Motor neuron (in vitro differentiated cells): ENCODE data around the gene NAXE. TPM values are rescaled to one million over a fixed set of nuclear protein-coding genes. Genes with fewer than 3 reads are reported as not detected.

Source experiments
- ATAC-seq, 8 experiments: fragments of 200-7000 bp; cut with Tn5 transposase; replicated peaks in 6 of 8; 2 replicates each; pipeline ENCODE4 v1.8.0; 2021; ENCODE audit warnings: mild to moderate bottlenecking in 8 of 8, moderate library complexity in 8 of 8
- H3K27ac ChIP-seq, 2 donors: fragments of 250-450 bp; sonication (Bioruptor Pico); 2 replicates each; pipeline ENCODE4 v1.9.0; 2021; ENCODE audit warnings: antibody characterized with exemption in 2 of 2, mild to moderate bottlenecking in 2 of 2, moderate library complexity in 1 of 2
- H3K4me1 ChIP-seq, 2 donors: fragments of 250-450 bp; sonication (Bioruptor Pico); replicated peaks in 1 of 2; 2 replicates each; pipeline ENCODE4 v1.6.1; 2021; ENCODE audit warnings: antibody characterized with exemption in 2 of 2, mild to moderate bottlenecking in 2 of 2, moderate library complexity in 1 of 2
- H3K4me3 ChIP-seq, 5 donors: fragments of 250-450 bp; sonication (Bioruptor Pico); 2 replicates each; pipeline ENCODE4 v1.9.0; 2021; ENCODE audit warnings: antibody characterized with exemption in 5 of 5, mild to moderate bottlenecking in 5 of 5, moderate library complexity in 4 of 5
- WGBS, 10 experiments: fragments of 450-650 bp; shearing (Covaris generic); methylation state at CpG; one replicate each; pipeline ENCODE4 v1.0.0; 2022; 5-methylcytosine and 5-hydroxymethylcytosine counted together
- in situ Hi-C, 9 experiments: fragments of 400-800 bp; cut with MboI; loops; one replicate each; pipeline ENCODE4 v1.15.0; 2021; ENCODE audit warnings: low sequenced_read_pairs in 9 of 9, low pct_unique_long_range_greater_than_20kb in 2 of 9; ENCODE audit not compliant: unreplicated experiment in 9 of 9
- total RNA-seq, 8 experiments: library from RNA; unstranded; fragments of 300-600 nt; gene quantifications; 2 replicates each; pipeline versions ENCODE4 v1.2.3 to v1.2.4, GENCODE V29; 2022

NAXE gene
- total RNA-seq, 8 experiments from 2014 or later: 50.1 to 168 (median 66.6) TPM

DNA sequence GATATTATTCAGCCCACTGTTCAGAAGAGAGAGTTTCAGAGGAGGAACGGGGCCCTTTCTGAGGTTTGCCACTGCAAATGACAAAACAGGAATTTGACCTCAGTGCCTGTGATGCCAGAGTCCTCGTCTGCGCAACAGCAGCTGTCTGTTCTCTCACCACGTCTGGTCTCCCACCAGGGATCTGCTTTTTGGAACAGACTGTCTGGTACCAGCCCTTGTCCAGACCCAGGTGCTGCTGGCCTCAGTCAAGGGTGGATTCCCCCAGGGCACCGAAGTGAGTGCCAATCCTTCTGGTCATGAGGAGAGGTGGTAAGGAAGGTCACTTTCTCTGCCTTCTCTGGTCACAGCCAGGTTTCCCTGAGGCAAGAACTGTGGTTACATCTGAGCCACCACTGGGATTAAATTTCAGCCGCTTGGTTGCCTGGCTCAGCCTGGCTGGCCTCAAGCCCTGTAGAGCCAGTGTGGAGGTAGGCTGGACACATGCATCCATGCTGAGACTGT is 48.1 kb downstream of the NAXE start:
- Histone ChIP-seq H3K27ac (no peak overlapping the region), H3K4me1 (peaks cover 20 to 21% of the 10 kb centered on the region in 2 donors), H3K4me3 (no peak overlapping the region)
- ATAC-seq: no peak
- 20 to 80% (median 65%) methylated on average over 1 to 5 of the region's 6 CpGs; no CpG with 5 or more reads in 3 of the 10 experiments for WGBS, 10 experiments
- in situ Hi-C loops: no loop called here

DNA sequence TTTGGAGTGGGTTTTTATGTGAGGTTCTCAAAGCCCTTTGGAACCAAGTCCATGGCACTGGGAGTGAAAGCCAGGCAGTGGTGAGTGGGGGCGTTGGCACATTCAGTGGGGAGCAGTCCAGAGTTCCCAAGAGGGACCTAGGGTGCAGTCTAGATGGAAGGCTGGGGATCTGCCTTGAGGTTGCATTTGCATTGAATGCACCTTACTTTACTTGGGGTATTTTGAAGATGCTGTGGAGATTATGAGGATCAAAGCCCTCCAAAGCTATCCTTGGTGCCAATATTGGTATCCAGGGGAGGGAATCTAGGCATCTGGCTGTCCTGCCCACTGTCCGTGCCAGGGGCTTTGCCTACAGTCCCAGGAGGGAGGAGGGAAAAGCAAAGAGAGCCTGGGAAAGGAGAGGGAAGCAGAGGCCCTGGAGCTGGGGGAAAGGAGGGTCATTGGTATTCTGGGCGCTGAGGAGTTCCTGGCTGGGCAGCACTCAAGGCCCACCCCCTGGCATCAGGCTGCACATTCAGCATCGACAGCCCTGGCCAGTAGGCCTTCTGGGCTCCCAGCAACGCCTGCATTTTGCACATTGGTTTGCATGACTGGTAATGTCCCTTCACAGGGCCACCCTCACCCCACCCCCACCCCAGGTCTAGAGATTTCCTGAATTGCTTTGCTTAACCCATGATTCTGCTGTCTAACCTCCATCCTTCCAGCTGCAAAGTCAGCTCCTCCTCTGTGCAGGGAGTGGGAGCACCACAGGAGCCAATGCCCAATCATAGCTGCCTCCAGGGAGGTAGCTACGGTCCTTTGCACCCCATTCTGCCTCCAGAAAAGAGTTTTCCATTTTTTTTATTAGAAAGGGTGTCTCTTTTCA is 49.5 kb downstream of the NAXE start:
- Histone ChIP-seq H3K4me1 (peaks cover 20 to 21% of the 10 kb centered on the region in 2 donors), H3K27ac (no peak overlapping the region), H3K4me3 (peak overlapping the region; percentile 28 to 43 (median 36))
- ATAC-seq: peak in 5 of 8 experiments; percentile 3 to 13 (median 7)
- in situ Hi-C loops: no loop called here
- WGBS, 10 experiments: 5 to 100% (median 29%) methylated on average over 1 to 4 of the region's 6 CpGs; no CpG with 5 or more reads in 2 of the 10 experiments

GRCh38 chr1:156641761-156642264 is 50.2 kb downstream of the NAXE start, which contains the start of gene BCAN:
BCAN (plus strand) TSS chr1:156642117; CDS start chr1:156646055, 3,938 bp downstream.
- 0 to 3% (median 1%) methylated on average over 2 to 19 of the region's 46 CpGs; no CpG with 5 or more reads in 6 of the 10 experiments for WGBS, 10 experiments
- Histone ChIP-seq H3K4me1 (peaks cover 20 to 21% of the 10 kb centered on the region in 2 donors), H3K4me3 (peak within 1 kb of the TSS; percentile 28 to 43 (median 36)), H3K27ac (no peak within 1 kb of the TSS)
- in situ Hi-C loops: no loop called here
- ATAC-seq: peak; percentile 78 to 93 (median 90)

- Histone ChIP-seq H3K4me3 (peak overlapping the region; percentile 28 to 43 (median 36)), H3K4me1 (peaks cover 20 to 21% of the 10 kb centered on the region in 2 donors), H3K27ac (no peak overlapping the region)
- ATAC-seq: peak; percentile 20 to 71 (median 55)
- in situ Hi-C loops: no loop called here
- 7 to 80% (median 27%) methylated on average over 1 to 14 of the region's 40 CpGs; no CpG with 5 or more reads in 2 of the 10 experiments for WGBS, 10 experiments
Measured at GRCh38 chr1:156642265-156643048, 50.9 kb downstream of the NAXE start.

DNA sequence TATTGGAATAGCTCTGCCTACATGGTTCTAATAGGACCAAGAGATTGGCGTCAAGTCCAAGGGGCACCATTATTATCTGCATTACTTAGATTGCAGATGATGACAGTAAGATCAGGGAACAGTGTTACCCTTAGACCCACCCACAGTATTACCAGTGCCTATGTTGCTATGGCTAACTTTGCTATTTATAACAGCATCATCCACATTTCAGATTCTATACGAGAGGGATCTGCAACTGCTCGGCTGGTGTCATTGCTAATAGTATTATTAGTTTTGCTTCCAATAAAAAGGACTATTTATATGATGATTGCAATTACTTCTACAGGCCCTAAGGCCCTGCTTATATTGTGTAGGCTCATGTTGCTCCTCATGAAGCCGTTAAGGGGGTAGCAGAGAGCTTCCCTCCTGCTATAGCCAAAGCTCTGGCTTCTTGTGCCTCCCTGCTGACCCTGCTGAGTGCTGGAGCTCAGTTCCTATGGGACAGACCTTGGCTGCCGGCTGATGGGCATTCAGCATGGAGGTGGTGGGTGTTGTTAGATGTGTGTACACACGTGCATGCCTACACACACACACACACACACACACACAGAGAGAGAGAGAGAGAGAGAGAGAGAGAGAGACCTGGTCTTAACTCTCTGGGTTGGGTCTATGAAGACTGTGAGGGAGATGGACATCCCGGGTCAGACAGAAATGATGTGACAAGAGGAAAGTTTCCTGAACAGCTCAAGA is 51.6 kb downstream of the NAXE start:
- H3K27ac ChIP-seq: no peak overlapping the region
- peaks cover 18 to 20% of the 10 kb centered on the region in 2 donors for H3K4me1 ChIP-seq
- in situ Hi-C loops: no loop called here
- H3K4me3 ChIP-seq: no peak overlapping the region
- 41 to 82% (median 65%) methylated on average over 2 to 4 of the region's 7 CpGs; no CpG with 5 or more reads in 2 of the 10 experiments for WGBS, 10 experiments
- peak in 1 of 8 experiments; percentile 6 for ATAC-seq

GRCh38 chr1:156643778-156644092 is 52.2 kb downstream of the NAXE start:
- H3K27ac ChIP-seq: no peak overlapping the region
- H3K4me3 ChIP-seq: no peak overlapping the region
- WGBS, 10 experiments: 33 to 90% (median 77%) methylated on average over 1 to 5 of the region's 7 CpGs; no CpG with 5 or more reads in 3 of the 10 experiments
- peaks cover 12 to 15% of the 10 kb centered on the region in 2 donors for H3K4me1 ChIP-seq
- no peak for ATAC-seq
- in situ Hi-C loops: no loop called here

Other genes starting within 250 kb of the NAXE start
- 1 to 10 TPM in 1 of 8 experiments, under 1 TPM in 4, not detected in 3; 0.38 to 1.8 (median 0.50) TPM for gene RHBG, start 222.6 kb upstream of the NAXE start, total RNA-seq
- 10 to 100 TPM in 5 of 8 experiments, 1 to 10 TPM in 3; 6.6 to 28.6 (median 11.3) TPM for gene MEF2D, start 91.0 kb upstream of the NAXE start, total RNA-seq
- 10 to 100 TPM in 3 of 8 experiments, 1 to 10 TPM in 3, under 1 TPM in 2; 0.20 to 11.6 (median 1.5) TPM for gene IQGAP3, start 19.2 kb upstream of the NAXE start, total RNA-seq
- 1 to 10 TPM in 1 of 8 experiments, under 1 TPM in 3, not detected in 4; 0.14 to 1.9 (median 0.58) TPM for gene TTC24, start 12.1 kb upstream of the NAXE start, total RNA-seq
- 10 to 100 TPM; 14.7 to 50.1 (median 30.5) TPM for gene GPATCH4, start 9.7 kb downstream of the NAXE start, total RNA-seq
- 1 to 10 TPM in 6 of 8 experiments, under 1 TPM in 1, not detected in 1; 0.46 to 8.7 (median 3.3) TPM for gene HAPLN2, start 27.6 kb downstream of the NAXE start, total RNA-seq
- gene BCAN, start 50.3 kb downstream of the NAXE start, total RNA-seq: 10 to 100 TPM in 1 of 8 experiments, 1 to 10 TPM in 4, under 1 TPM in 3; 0.66 to 25.1 (median 1.7) TPM
- 100 to 1,000 TPM in 5 of 8 experiments, 10 to 100 TPM in 1, 1 to 10 TPM in 2; 5.5 to 863 (median 150) TPM for gene NES, start 85.6 kb downstream of the NAXE start, total RNA-seq
- 100 to 1,000 TPM in 5 of 8 experiments, 10 to 100 TPM in 1, 1 to 10 TPM in 2; 1.4 to 813 (median 186) TPM for gene CRABP2, start 113.8 kb downstream of the NAXE start, total RNA-seq
- gene METTL25B, start 136.7 kb downstream of the NAXE start, total RNA-seq: 10 to 100 TPM; 14.3 to 37.1 (median 24.2) TPM
- gene ISG20L2, start 137.0 kb downstream of the NAXE start, total RNA-seq: 10 to 100 TPM; 25.1 to 45.2 (median 33.0) TPM
- 100 to 1,000 TPM in 4 of 8 experiments, 10 to 100 TPM in 4; 81.4 to 166 (median 101) TPM for gene MRPL24, start 149.3 kb downstream of the NAXE start, total RNA-seq
- gene HDGF, start 159.9 kb downstream of the NAXE start, total RNA-seq: 100 to 1,000 TPM in 7 of 8 experiments, 10 to 100 TPM in 1; 93.4 to 328 (median 187) TPM
- 10 to 100 TPM; 35.4 to 73.4 (median 56.8) TPM for gene PRCC, start 175.8 kb downstream of the NAXE start, total RNA-seq
- gene SH2D2A, start 225.1 kb downstream of the NAXE start, total RNA-seq: 1 to 10 TPM in 4 of 8 experiments, under 1 TPM in 4; 0.33 to 3.5 (median 0.92) TPM